HG02884 (cell line): ENCODE measurements around the gene RAD52.
"Not testable (repeated sequence)": the region's sequence is repeated elsewhere in the genome, so short reads cannot be mapped to it uniquely, and the experiment has no call there.

ENCODE experiments used
- ATAC-seq: cut with Tn5 transposase; IDR thresholded peaks from one replicate; pipeline ENCODE4 v1.9.1; 2021; ENCODE audit warnings: mild to moderate bottlenecking, moderate library complexity; ENCODE audit not compliant: unreplicated experiment

RAD52 gene

GRCh38 chr12:968545-968944 is 19.1 kb upstream of the RAD52 start:
- no peak for ATAC-seq

GRCh38 chr12:967641-968040 is 18.1 kb upstream of the RAD52 start:
- ATAC-seq: no peak

- ATAC-seq: no peak
These were observed 17.2 kb upstream of the RAD52 start for GRCh38 chr12:966724-967123.

DNA sequence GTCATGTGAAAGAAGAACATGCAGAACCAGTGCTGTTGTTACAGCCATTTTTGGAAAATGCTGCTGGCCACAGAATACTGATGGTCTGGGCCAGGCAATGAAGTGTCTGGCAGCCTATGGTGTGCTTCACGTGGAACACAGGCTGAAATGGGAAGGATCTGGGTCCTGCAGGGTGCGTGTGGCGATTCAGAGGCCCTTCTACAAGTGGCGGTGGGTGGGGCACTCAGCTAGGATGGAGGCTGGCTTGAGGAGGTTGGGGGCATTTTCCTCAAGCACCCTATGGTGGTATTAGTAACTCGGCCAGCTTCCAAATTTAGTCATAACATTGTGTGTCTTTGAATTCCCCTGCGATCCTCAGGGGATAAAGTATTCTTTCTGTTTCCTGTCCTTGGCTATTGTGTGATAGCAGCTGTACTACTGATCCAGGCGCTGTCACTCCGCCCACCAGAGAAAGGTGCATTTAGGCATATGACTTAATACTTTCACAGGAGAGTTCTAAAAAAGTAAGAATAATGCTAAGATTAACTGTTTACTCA is 9.2 kb upstream of the RAD52 start:
- no peak for ATAC-seq

DNA sequence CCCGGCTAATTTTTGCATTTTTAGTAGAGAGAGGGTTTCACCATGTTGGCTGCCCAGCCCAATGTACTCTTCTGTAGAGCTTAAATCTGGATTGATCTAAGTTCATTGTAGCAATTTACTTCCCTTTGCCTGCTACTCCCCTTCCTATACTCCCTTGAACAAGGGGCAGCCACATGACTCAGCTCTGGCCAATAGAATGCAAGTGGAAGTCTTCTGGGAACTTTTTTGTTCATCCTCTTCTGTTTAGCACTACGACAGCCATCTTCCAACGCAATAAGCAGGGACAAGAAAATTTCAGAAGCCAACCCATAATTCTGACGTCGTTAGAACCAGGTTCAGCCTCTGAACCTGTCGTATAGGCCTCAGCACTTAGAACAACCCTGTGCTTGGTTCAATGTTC is 6.4 kb upstream of the RAD52 start:
- ATAC-seq: no peak

DNA sequence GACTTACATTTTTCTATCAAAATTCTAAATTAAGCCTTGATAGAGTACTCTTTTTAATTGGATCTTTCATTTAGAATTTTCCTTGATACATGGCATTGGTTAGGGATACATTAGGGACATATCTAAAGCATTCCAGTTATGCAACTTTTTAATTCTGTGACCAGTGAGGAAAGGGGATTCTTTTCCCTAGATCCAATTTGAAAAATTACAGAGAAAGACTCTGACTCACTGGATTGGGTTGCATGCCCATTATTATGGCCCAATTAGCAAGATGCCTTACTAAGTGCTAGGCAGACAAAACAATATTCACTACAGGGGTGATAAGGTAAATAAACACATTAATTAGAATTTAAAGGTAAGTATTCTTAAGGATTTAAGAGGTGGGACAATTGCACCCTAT is 5.2 kb upstream of the RAD52 start:
- no peak for ATAC-seq

DNA sequence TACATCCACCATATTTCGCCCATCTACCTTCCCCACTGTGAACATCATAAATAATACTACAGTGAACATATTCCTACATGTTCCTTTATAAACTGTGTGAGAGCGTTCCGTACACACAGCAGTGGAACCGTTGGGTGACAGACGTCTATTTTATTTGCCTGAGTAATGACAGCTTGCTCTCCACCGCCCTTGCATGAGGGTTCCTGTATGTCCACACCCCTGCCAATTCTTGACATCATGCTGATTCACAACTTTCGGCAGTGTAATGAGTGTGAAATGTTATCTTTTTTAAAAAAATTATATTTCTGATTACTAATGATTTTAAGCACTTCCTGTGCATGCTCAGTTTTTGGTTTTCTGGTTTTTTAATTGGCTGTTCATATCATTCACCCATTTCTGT is 4.3 kb upstream of the RAD52 start:
- ATAC-seq: no peak

GRCh38 chr12:951176-951575 is 1.7 kb upstream of the RAD52 start:
- no peak for ATAC-seq

DNA sequence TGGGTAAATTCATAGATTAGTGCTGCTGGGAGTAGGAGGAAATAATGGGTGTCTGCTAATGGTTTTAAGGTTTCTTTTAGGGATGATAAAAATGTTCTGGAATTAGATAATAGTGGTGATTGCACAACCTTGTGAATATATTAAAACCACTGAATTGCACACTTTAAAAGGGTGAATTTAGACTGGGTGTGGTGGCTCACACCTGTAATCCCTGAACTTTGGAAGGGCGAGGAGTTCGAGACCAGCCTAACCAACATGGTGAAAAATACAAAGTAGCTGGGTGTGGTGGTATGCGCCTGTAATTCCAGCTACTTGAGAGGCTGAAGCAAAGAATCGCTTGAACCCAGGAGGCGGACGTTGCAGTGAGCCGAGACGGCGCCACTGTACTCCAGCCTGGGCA is 1.3 kb downstream of the RAD52 start:
- no peak for ATAC-seq

DNA sequence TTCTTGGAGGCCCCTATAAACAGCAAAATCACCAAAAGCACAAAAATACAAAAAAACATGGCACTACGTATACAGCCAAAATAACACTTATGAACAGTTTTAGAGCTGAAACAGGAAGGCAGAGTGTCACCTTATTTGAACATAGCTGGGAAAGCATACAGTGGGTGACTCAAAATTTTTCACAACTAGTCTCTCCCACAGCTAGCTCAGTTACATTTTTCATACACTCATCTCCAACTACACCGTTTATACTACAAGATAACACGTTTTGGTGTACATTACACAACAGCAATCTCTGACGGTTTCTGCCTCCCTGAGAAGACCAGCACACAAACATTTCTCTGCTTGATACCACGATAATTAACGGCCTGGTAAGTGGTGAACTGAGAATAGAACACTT is 2.9 kb downstream of the RAD52 start:
- no peak for ATAC-seq

- ATAC-seq: no peak
These were observed 3.3 kb downstream of the RAD52 start for GRCh38 chr12:946212-946611.

DNA sequence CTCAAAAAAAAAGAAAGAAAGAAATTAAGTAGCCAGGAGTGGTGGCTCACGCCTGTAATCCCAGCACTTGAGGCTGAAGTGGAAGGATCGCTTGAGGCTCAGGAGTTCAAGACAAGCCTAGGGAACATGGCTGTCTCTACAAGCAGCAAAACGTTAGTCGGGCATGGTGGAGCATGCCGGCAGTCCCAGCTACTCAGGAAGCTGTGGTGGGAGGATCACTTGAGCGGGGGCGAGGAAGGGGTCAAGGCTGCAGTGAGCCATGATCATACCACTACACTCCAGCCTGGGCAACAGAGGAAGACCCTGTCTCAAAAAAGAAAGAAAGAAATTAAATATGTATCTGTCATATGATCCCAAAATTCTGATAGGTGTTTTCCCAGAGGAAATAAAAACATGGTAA is 5.3 kb downstream of the RAD52 start:
- no peak for ATAC-seq

GRCh38 chr12:943051-943450 is 6.4 kb downstream of the RAD52 start:
- no peak for ATAC-seq

DNA sequence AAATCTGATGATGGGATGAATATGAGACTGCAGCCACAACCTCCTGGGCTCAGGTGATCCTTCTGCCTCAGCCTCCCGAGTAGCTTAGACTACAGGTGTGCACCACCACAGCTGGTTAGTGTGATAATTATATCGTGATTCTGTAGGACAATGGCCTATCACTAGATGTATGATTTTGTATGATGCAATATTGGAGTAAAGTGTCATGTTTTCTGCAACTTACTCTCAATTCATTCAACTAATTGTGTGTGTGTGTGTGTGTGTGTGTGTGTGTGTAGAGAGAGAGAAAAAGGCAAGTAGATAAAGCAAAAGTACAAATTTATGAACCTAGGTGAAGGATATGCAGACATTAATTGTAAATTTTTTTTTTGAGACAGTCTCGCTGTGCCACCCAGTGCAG is 10.7 kb downstream of the RAD52 start:
- no peak for ATAC-seq

GRCh38 chr12:936377-937345 is 12.8 kb downstream of the RAD52 start:
- no peak for ATAC-seq

GRCh38 chr12:935891-936290 is 13.6 kb downstream of the RAD52 start:
- not testable (repeated sequence) for ATAC-seq

DNA sequence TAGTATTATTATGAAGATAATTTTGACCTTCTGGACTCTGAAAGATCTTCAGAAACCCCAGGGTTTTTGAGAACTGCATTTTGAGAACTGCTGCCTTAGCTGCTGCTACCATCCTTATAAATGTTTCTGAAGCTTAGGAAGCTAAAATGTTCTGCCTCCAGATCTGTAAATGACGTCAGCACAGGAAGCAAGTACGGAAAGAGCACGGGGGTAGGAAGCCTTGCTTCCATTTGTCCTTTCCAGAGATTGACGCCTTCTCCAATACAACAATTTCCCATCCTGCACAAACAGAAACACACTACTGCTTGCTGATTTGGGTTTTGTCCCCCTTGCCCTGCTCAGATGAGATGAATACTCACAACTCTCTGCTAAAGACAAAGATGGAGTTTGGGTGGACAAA is 17.9 kb downstream of the RAD52 start:
- ATAC-seq: no peak

GRCh38 chr12:931060-931459 is 18.4 kb downstream of the RAD52 start:
- no peak for ATAC-seq

DNA sequence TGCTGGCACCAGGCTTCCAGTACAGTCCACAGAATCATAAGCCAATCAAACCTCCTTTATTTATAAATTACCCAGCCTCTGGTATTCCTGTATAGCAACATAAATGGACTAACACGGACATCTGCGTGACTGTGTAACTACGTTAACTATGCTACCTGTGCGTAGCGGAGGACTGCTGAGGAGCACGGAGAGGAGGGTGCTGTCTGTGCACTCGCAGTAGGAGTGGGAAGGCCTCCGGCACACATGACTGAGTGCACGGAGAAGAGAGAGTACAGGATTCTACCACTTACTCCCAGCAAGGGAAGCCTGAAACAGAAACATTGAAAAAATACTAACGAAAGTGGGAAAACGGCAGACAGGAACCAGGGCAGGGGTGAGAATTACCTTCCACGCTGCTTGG is 22.9 kb downstream of the RAD52 start:
- no peak for ATAC-seq

DNA sequence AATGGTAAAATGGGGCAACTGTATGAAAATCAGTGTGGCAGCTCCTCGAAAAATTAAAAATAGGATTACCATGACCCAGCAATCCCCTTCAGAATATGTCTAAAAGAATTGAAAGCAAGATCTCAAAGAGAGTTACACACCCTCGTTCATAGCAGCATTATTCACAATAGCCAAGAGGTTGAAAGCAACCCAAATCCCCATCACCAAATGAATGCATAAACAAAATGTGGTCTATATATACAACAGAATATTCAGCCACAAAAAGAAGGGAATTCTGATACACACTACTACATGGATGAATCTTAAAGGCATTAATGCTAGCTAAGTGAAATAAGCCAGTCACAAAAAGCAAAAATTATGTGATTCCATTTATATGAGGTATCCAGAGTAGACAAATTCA is 27.2 kb downstream of the RAD52 start:
- no peak for ATAC-seq

DNA sequence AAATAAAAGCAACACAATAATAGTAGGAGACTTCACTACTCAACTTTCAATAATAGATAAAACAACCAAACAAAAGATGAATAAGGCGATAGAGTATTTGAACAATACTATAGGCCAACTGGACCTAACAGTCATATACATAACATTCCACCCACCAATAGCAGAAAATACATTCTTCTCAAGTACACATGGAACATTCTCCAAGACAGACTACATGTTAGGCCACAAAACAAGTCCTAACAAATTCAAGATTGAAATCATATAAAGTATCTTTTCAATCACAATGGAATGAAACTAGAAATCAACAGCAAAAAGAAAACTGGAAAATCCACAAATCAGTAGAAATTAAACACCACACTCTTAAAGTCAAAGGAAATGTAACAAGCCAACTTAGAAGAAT is 28.8 kb downstream of the RAD52 start:
- ATAC-seq: no peak

DNA sequence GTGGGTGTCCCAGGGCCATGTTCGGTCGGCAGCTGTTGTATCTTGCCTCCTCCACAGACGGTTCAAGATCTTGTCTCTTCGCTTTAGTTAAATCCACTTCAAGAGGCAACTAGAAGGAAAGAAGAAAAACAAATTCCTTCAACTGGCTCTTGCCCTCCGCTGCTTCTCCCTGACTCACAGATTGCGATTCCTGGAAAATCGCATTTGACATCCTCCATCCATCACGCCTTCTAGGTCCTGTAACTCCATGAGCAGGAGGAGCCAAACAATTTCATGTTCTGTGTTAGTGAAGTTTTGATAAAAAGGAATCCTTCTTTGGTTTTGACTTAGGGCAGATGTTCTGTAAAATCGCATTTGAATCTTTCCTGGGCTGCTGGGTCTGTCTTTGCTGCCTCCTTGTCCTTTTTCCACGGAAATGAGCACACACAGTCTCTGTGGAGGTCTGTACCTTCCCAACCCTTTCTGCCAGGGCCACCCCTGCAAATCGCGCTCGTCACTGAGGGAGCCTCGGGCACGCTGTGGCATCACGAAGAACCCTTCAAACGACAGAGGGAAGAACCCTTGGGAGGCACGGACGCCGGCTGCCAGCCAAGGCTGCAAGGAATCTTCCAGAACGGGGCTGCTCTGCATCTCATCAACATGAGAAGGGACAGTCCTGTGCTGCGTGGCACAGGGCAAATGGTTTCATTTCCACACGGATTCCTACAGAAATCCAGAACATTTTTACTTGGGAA is 32.6 kb downstream of the RAD52 start:
- ATAC-seq: no peak
